ENCODE measurements around the gene KPNA3.
"Not testable (repeated sequence)": the region's sequence is repeated elsewhere in the genome, so short reads cannot be mapped to it uniquely, and the experiment has no call there.

The KPNA3 gene

GRCh38 chr13:49827891-49828290 lies 35.4 kb upstream of the KPNA3 start:
- Histone ChIP-seq H3K36me3 (no peaks in the 10 kb centered on the region), H3K27me3 (ENCODE audit: insufficient read depth, low read depth, severe bottlenecking) (no peaks in the 10 kb centered on the region), H3K9me3 (ENCODE audit: severe bottlenecking) (no peaks in the 10 kb centered on the region), H3K4me3 (ENCODE audit: low read depth, low read length) (no peak overlapping the region), H3K27ac (no peak overlapping the region)
- TF ChIP-seq, protein P1, sequence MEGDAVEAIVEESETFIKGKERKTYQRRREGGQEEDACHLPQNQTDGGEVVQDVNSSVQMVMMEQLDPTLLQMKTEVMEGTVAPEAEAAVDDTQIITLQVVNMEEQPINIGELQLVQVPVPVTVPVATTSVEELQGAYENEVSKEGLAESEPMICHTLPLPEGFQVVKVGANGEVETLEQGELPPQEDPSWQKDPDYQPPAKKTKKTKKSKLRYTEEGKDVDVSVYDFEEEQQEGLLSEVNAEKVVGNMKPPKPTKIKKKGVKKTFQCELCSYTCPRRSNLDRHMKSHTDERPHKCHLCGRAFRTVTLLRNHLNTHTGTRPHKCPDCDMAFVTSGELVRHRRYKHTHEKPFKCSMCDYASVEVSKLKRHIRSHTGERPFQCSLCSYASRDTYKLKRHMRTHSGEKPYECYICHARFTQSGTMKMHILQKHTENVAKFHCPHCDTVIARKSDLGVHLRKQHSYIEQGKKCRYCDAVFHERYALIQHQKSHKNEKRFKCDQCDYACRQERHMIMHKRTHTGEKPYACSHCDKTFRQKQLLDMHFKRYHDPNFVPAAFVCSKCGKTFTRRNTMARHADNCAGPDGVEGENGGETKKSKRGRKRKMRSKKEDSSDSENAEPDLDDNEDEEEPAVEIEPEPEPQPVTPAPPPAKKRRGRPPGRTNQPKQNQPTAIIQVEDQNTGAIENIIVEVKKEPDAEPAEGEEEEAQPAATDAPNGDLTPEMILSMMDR (IDR thresholded peaks at IDR 0.05; ENCODE audit: low read depth, low read length), result no peak
- DNase-seq, result no peak

DNA sequence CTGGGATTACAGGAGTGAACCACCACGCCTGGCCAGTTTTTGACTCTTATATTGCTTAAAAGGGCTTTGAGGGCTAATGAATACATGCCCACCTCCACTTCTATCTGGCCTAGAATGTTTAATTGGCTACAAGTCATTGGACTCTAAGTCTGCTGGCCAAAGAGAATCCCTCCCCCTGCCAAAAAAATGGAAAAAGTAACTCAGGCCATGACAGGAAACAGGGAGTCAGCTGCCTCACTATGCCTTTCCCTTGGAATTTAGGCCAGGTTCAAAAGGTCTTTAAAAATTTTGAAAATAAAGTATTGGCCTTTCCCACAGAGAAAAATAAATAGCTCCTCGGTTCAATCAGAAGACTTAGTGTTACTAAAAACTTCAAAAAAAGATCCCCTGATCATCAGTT lies 34.9 kb upstream of the KPNA3 start:
- DNase-seq, result no peak
- no peaks in the 10 kb centered on the region for H3K27me3 ChIP-seq (ENCODE audit: insufficient read depth, low read depth, severe bottlenecking)
- TF ChIP-seq, protein P1 (IDR thresholded peaks at IDR 0.05; ENCODE audit: low read depth, low read length), result no peak
- H3K27ac ChIP-seq, result no peak overlapping the region
- no peak overlapping the region for H3K4me3 ChIP-seq (ENCODE audit: low read depth, low read length)
- H3K9me3 ChIP-seq (ENCODE audit: severe bottlenecking), result no peaks in the 10 kb centered on the region
- no peaks in the 10 kb centered on the region for H3K36me3 ChIP-seq

DNA sequence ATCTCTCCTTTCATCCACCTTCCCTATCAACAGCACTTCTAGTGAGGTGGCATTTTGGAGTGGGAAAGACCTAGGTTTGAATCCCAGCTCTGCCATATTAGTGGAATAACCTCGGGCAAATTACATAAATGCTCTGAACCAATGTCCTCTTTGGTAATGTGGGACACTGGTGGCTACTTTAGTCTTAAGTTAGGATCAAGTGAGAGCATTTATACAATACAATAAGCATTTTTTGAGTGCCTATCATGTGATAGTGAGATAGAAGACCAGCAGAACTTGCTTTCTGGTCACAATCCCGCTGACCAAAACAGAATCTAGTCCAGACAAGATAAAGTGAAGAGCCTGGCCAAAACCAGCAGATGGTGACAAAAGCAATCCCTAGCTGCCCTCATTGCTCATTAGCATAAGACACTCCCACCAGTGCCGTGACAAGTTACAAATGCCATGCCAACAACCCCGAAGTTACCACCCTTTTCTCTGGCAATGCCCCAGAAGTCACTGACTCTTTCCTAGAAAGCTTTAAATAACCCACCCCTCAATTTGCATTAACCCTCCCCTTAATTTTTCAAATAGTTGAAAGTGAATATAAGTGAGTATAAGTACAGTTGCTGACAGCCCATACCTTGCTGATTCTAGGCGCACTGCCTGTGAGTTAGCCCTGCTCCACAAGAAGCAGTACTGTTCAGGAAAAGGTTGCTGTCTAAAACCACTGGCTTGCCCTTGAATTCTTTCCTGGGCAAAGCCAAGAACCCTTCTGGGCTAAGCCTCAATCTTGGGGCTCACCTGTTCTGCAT lies 28.9 kb upstream of the KPNA3 start:
- Histone ChIP-seq H3K4me3 (ENCODE audit: low read depth, low read length) (no peak overlapping the region), H3K27ac (no peak overlapping the region), H3K27me3 (ENCODE audit: insufficient read depth, low read depth, severe bottlenecking) (no peaks in the 10 kb centered on the region), H3K9me3 (ENCODE audit: severe bottlenecking) (no peaks in the 10 kb centered on the region), H3K36me3 (no peaks in the 10 kb centered on the region)
- no peak for DNase-seq
- TF ChIP-seq, protein P1 (IDR thresholded peaks at IDR 0.05; ENCODE audit: low read depth, low read length), result 0 out of 2 replicates have a peak, but pooled peaks have one; percentile 6

DNA sequence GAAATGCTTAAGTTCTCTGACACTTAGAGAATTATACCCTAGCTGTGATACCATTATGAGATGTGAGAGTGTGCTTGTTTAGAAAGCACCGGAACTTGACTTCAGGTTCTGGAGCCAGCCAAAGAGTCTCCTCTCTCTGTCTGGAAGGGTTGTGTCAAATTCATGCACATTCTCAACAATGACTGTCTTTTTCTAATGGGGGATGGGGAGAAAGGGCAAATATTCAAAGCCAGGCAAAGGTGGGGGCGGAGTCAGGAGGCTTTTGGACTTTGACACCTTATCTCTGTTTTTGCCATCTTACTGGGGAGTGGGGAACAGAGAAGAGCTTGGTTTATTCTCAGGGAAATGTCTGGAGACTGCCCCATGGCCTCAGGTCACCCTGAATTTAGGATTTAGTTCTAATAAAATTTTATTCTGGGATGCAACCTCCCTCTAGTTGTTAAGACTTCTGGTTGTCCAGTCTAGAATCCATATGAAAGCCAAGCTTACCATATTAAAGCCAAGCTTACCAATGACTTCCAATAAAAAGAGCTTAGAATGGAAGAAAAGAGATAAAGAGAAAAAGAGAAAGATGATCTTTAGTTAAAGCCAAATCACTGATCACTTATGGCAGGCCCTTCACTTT lies 28.2 kb upstream of the KPNA3 start:
- Histone ChIP-seq H3K27ac (no peak overlapping the region), H3K36me3 (no peaks in the 10 kb centered on the region), H3K27me3 (ENCODE audit: insufficient read depth, low read depth, severe bottlenecking) (no peaks in the 10 kb centered on the region), H3K9me3 (ENCODE audit: severe bottlenecking) (no peaks in the 10 kb centered on the region), H3K4me3 (ENCODE audit: low read depth, low read length) (no peak overlapping the region)
- DNase-seq, result no peak
- TF ChIP-seq, protein P1 (IDR thresholded peaks at IDR 0.05; ENCODE audit: low read depth, low read length), result no peak

DNA sequence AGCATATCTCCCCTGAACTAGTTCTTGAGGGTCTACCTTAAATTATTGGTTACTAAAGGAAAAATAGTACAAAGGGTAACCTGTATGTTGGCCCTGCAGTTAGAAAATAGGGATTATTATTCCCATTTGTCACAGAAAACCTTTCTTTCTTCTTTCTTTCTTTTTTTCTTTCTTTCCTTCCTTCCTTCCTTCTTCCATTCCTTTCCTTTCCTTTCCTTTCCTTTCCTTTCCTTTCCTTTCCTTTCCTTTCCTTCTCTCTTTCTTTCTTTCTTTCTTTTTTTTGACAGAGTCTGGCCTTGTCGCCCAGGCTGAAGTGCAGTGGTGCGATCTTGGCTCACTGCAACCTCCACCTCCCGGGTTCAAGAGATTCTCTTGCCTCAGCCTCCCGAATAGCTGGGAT lies 23.6 kb upstream of the KPNA3 start:
- not testable (repeated sequence) for H3K36me3 ChIP-seq; DNase-seq; H3K4me3 ChIP-seq (ENCODE audit: low read depth, low read length); H3K9me3 ChIP-seq (ENCODE audit: severe bottlenecking); H3K27ac ChIP-seq; H3K27me3 ChIP-seq (ENCODE audit: insufficient read depth, low read depth, severe bottlenecking)

DNA sequence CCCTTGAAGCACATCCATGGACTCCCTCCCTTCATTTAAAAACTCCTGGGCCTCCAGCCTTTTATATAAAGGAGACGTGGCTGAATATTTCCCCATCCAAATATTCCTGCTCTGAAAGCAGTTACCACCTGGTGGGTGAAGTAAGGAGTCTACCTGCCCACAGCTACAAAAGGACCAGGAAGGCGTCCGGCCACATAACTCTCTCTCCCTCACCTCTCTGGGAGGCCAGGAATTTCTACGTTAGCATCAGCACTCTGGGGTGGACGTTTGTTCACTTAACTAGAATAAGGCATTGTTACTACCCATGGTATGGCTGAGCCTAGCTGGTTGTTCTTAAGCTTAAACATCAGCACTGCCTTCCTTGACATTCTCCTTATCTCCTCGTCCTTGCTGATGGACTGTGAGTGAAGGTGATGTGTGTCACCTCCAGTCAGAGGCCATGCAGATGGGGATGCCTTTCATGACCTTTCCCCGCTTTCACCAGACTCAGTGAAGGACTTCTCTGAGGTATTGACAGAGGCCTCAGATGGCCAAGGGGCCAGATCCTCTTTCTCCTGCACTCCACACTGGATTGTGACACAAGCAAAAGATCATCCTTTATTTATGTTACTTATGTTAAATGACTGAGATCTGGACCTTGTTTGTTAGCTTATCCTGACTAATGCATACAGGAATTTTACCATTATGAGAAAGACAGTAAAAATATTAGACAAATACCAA lies 22.2 kb upstream of the KPNA3 start:
- no peak overlapping the region for H3K4me3 ChIP-seq (ENCODE audit: low read depth, low read length)
- TF ChIP-seq, protein P1 (IDR thresholded peaks at IDR 0.05; ENCODE audit: low read depth, low read length), result no peak
- H3K9me3 ChIP-seq (ENCODE audit: severe bottlenecking), result no peaks in the 10 kb centered on the region
- no peak overlapping the region for H3K27ac ChIP-seq
- H3K27me3 ChIP-seq (ENCODE audit: insufficient read depth, low read depth, severe bottlenecking), result no peaks in the 10 kb centered on the region
- H3K36me3 ChIP-seq, result no peaks in the 10 kb centered on the region
- no peak for DNase-seq
